OCI-M1 (cell line): ENCODE results near the gene UBE2O.
A peak's percentile ranks its signal among the peaks of the same experiment; 100 is the strongest.

Source experiments
- DNase-seq: peaks from one replicate; lab custom pipeline; 2025; lab: John Stamatoyannopoulos, UW

The UBE2O gene

DNA sequence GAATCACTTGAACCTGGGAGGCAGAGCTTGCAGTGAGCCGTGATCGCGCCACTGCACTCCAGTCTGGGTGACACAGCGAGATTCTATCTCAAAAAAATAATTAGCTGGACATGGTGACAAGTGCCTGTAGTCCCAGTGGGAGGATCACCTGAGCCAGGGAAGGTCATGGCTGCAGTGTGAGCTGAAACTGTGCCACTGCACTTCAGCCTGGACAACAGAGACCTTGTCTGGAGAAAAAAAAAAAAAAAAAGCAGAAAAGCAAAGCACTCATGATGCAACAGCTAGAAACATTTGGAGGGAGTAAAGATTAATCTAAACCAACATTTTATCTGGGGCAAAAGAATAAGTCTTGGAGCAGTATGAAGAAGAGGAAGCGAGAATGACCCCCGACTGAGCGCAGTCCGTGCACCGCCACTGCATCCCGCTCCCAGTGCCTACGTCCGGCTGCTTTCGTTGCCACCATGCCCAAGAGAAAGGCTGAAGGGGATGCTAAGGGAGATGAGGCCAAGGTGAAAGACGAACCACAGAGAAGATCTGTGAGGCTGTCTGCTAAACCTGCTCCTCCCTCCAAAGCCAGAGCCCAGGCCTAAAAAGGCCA is 107.5 kb downstream of the UBE2O start:
- peak; percentile 92 for DNase-seq

DNA sequence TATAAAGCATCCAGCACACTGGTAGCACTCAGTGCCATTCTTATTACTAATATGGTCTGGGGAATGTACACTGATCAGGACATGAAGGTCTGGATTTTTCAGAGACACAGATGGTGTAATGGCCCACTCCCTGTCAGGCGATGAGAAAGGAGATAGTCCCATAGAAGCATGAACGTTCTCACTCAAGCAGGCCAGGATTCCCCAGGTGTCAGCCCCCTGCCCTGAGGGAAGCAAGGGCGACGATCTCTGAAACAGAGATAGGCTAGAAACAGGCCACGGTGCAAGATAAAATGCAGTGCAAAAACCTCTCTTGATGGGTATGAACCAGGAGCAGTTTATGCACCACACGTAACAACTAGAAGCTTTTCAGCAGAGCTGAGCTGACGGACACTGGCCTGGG is 109.8 kb downstream of the UBE2O start:
- no peak for DNase-seq

DNA sequence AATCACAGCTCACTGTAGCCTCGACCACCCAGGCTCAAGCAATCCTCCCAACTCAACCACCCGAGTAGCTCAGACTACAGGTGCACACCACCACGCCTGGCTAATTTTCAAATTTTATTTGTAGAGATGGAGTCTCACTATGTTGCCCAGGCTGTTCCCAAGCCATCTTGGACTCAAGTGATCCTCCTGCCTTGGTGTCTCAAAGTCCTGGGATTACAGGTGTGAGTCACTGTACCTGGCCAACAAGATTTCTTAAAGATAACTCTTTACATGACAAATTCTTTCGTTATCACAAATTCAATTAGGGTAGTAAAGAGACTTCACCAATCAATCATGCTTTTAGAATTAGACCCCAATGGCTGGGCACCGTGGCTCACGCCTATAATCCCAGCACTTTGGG is 111.7 kb downstream of the UBE2O start:
- DNase-seq = no peak
